Measurements from ENCODE around the gene RGS12. TPM values are rescaled to one million over a fixed set of nuclear protein-coding genes. Genes with fewer than 3 reads are reported as not detected.

Gene RGS12
- polyA plus RNA-seq, 3 donors, result 0.75 to 15.3 (median 2.7) TPM

GRCh38 chr4:3293401-3294391, 875 bp downstream of the RGS12 start:
- no peak for DNase-seq
- Histone ChIP-seq H3K27ac (ENCODE audit: low read depth in 1 of 2, low read length in 2 of 2) (no peak overlapping the region), H3K36me3 (replicated peaks in 1 of 2; ENCODE audit: control insufficient read depth in 1 of 2, insufficient read depth in 2 of 2, low read length in 2 of 2) (no peaks in the 10 kb centered on the region), H3K4me3 (replicated peaks in 1 of 3; ENCODE audit: low read depth in 2 of 3, low read length in 3 of 3) (peak overlapping the region; percentile 32 to 76 (median 40)), H4K20me1 (ENCODE audit: insufficient read depth, low read length) (no peaks in the 10 kb centered on the region), H3K27me3 (ENCODE audit: control insufficient read depth in 2 of 2, insufficient read depth in 2 of 2, low read length in 2 of 2) (peaks cover 0 to 3% of the 10 kb centered on the region in 2 donors), H3K9ac (ENCODE audit: insufficient read depth, low read length, poor library complexity, severe bottlenecking) (peak overlapping the region; percentile 60), H3K4me2 (replicated peaks; ENCODE audit: extremely low read depth, low read length, poor library complexity, severe bottlenecking) (peak overlapping the region; percentile 85), H3K79me2 (ENCODE audit: insufficient read depth, low read length) (no peaks in the 10 kb centered on the region), H2AFZ (ENCODE audit: insufficient read depth, low read depth, low read length, poor library complexity, severe bottlenecking) (peak overlapping the region; percentile 84), H3K4me1 (ENCODE audit: control insufficient read depth in 1 of 2, insufficient read depth in 2 of 2, low read length in 2 of 2) (peaks cover 16 to 30% of the 10 kb centered on the region in 2 donors), H3K9me3 (replicated peaks in 1 of 2; ENCODE audit: control insufficient read depth in 1 of 2, insufficient read depth in 1 of 2, low read length in 2 of 2) (no peaks in the 10 kb centered on the region)
- peaks cover 13 to 28% (median 22%) of the 10 kb centered on the region in 3 donors for H3K27me3 Mint-ChIP-seq (ENCODE audit: low read depth in 3 of 3)
- peaks cover 0 to 3% (median 0%) of the 10 kb centered on the region in 7 donors for H3K9me3 Mint-ChIP-seq
- peak overlapping the region; percentile 86 to 90 for H3K4me3 Mint-ChIP-seq
- peaks cover 3 to 7% of the 10 kb centered on the region in 2 donors for H3K36me3 Mint-ChIP-seq
- 23% methylated on average over 42 of the region's 42 CpGs for WGBS (ENCODE audit: insufficient coverage)
- TF ChIP-seq CTCF (IDR thresholded peaks at IDR 0.05), result no peak
- peaks cover 24% of the 10 kb centered on the region for H3K4me1 Mint-ChIP-seq
- peak overlapping the region in 4 of 7 donors; percentile 37 to 82 (median 58) for H3K27ac Mint-ChIP-seq
- intact Hi-C loops (cut with micrococcal nuclease), result loop anchor here (2.0 to 10.0 kb wide), 4 partner anchors 66 to 331 kb away; partner anchors contain the start of genes GRK4 (in 1 of the 2), HTT (in 1 of the 2), HTT-AS (in 1 of the 2) and NOP14 (in 1 of the 2)
